Neural cell (in vitro differentiated cells): ENCODE results near the gene EIF2B2. TPM values are rescaled to one million over a fixed set of nuclear protein-coding genes. Genes with fewer than 3 reads are reported as not detected.

Experiments
- H2AFZ ChIP-seq: fragments of 200-600, 300-800 bp; sonication (generic), shearing (Covaris generic); 2 replicates; pipeline ENCODE4 v1.6.0; 2014; ENCODE audit warnings: low read depth, mild to moderate bottlenecking, antibody characterized with exemption, low read length, moderate library complexity
- H3F3A ChIP-seq: fragments of 200-600 bp; shearing (Covaris generic); 2 replicates; pipeline ENCODE4 v1.6.1; 2016; ENCODE audit warnings: mild to moderate bottlenecking, moderate library complexity, mixed read lengths, antibody characterized with exemption, low read length; ENCODE audit not compliant: insufficient read depth, poor library complexity, severe bottlenecking
- H3K27ac ChIP-seq: fragments of 200-600, 300-800 bp; sonication (generic), shearing (Covaris generic); 2 replicates; pipeline ENCODE4 v1.5.1; 2014; ENCODE audit warnings: mild to moderate bottlenecking, low read length, moderate library complexity
- H3K27me3 ChIP-seq: fragments of 300-800, 200-600 bp; sonication (generic), shearing (Covaris generic); 2 replicates; pipeline ENCODE4 v1.6.0; 2014; ENCODE audit warnings: mild to moderate bottlenecking, low read depth, low read length, moderate library complexity; ENCODE audit not compliant: insufficient read depth
- H3K36me3 ChIP-seq: fragments of 300-800, 200-600 bp; sonication (generic), shearing (Covaris generic); 2 replicates; pipeline ENCODE4 v1.5.1; 2014; ENCODE audit warnings: mild to moderate bottlenecking, antibody characterized with exemption, low read length, moderate library complexity; ENCODE audit not compliant: insufficient read depth
- H3K4me2 ChIP-seq: fragments of 300-800, 200-600 bp; sonication (generic), shearing (Covaris generic); 2 replicates; pipeline ENCODE4 v1.6.0; 2014; ENCODE audit warnings: mild to moderate bottlenecking, low read length
- H3K4me3 ChIP-seq: fragments of 300-800, 200-600 bp; sonication (generic), shearing (Covaris generic); 2 replicates; pipeline ENCODE4 v1.5.1; 2014; ENCODE audit warnings: mild to moderate bottlenecking, low read length, moderate library complexity
- H3K79me2 ChIP-seq: fragments of 200-600 bp; shearing (Covaris generic); replicated peaks from 2 replicates; pipeline ENCODE4 v1.6.0; 2014; ENCODE audit warnings: mild to moderate bottlenecking, low read length, moderate library complexity; ENCODE audit not compliant: insufficient read depth
- H3K9ac ChIP-seq: fragments of 300-800, 200-600 bp; sonication (generic), shearing (Covaris generic); 2 replicates; pipeline ENCODE4 v1.6.1; 2016; ENCODE audit warnings: mild to moderate bottlenecking, low read length, mixed read lengths
- H3K9me2 ChIP-seq: fragments of 200-600 bp; shearing (Covaris generic); 2 replicates; pipeline ENCODE4 v1.6.1; 2016; ENCODE audit warnings: mild to moderate bottlenecking, low read length, mixed read lengths; ENCODE audit not compliant: insufficient read depth
- H3K9me3 ChIP-seq: fragments of 200-600, 300-800 bp; sonication (generic), shearing (Covaris generic); 2 replicates; pipeline ENCODE4 v1.6.1; 2016; ENCODE audit warnings: mild to moderate bottlenecking, mixed run types, low read length, moderate library complexity, mixed read lengths
- H4K20me1 ChIP-seq: fragments of 200-600 bp; shearing (Covaris generic); 2 replicates; pipeline ENCODE4 v1.6.1; 2016; ENCODE audit warnings: mild to moderate bottlenecking, mixed run types; ENCODE audit not compliant: insufficient read depth
- EP300 ChIP-seq: fragments of 450-650 bp; conservative IDR thresholded peaks from 2 replicates; pipeline ENCODE4 v1.6.1; 2014; ENCODE audit warnings: antibody characterized with exemption, mild to moderate bottlenecking, moderate library complexity; ENCODE audit not compliant: poor library complexity, severe bottlenecking
- EZH2 ChIP-seq: fragments of 200-600, 300-800 bp; shearing (Covaris generic), sonication (generic); IDR thresholded peaks from 2 replicates; pipeline ENCODE4 v1.6.1; 2014; ENCODE audit warnings: antibody characterized with exemption, low read length, borderline replicate concordance, mild to moderate bottlenecking; ENCODE audit not compliant: insufficient read depth, poor library complexity, severe bottlenecking
- MXI1 ChIP-seq: fragments of 450-650 bp; conservative IDR thresholded peaks from 2 replicates; pipeline ENCODE4 v1.6.1; 2014; ENCODE audit warnings: antibody characterized with exemption, mild to moderate bottlenecking; ENCODE audit not compliant: poor library complexity, severe bottlenecking
- POLR2AphosphoS5 ChIP-seq: IDR thresholded peaks from 2 replicates; pipeline ENCODE4 v1.6.1; 2012
- RAD21 ChIP-seq: fragments of 450-650 bp; conservative IDR thresholded peaks from 2 replicates; pipeline ENCODE4 v1.6.1; 2014; ENCODE audit warnings: antibody characterized with exemption, mild to moderate bottlenecking, moderate library complexity
- SMC3 ChIP-seq: fragments of 450-650 bp; conservative IDR thresholded peaks from 2 replicates; pipeline ENCODE4 v1.6.1; 2014; ENCODE audit warnings: antibody characterized with exemption, mild to moderate bottlenecking, moderate library complexity; ENCODE audit not compliant: poor library complexity
- TAF1 ChIP-seq: IDR thresholded peaks from 2 replicates; pipeline ENCODE4 v1.6.1; 2012; ENCODE audit warnings: low read depth
- polyA plus RNA-seq: library from polyadenylated mRNA; depleted of rRNA; stranded (reverse); fragments of >200 nt; gene quantifications from 2 replicates; pipeline ENCODE4 v1.2.3, GENCODE V29; 2014
- TF ChIP-seq, protein P1 (sequence below): IDR thresholded peaks from 2 replicates; pipeline ENCODE4 v1.6.1; 2012; ENCODE audit warnings: borderline replicate concordance
- TF ChIP-seq, protein P2 (sequence below): fragments of 450-650 bp; IDR thresholded peaks from 2 replicates; pipeline ENCODE4 v1.5.1; 2014; ENCODE audit warnings: antibody characterized with exemption, mild to moderate bottlenecking, moderate library complexity; ENCODE audit not compliant: poor library complexity, severe bottlenecking

EIF2B2 gene
- polyA plus RNA-seq, 1 donor from 2014 or later, result 43.1 TPM

DNA sequence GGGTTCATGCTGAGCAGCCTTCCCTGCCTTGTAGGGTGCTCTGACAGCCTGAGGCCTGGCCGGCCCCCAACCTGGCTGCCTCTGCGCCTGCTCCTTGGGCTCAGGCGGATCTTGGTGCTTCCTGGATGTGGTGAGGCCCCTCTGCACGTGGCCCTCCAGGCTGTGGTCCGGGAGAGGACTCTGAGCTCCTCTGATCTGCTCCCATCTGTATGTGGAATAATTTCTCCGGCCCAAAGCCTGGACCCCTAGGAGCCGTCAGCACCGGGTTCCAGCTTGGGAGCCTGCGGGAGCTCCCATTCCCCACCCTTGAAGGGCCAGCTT lies 21.3 kb upstream of the EIF2B2 start:
- no peaks in the 10 kb centered on the region for H4K20me1 ChIP-seq
- no peak overlapping the region for H3K9ac ChIP-seq
- H3K4me2 ChIP-seq, result no peak overlapping the region
- no peaks in the 10 kb centered on the region for H3K9me3 ChIP-seq
- H3K27me3 ChIP-seq, result no peaks in the 10 kb centered on the region
- TF ChIP-seq POLR2AphosphoS5, result no peak
- no peak for TF ChIP-seq EP300
- TF ChIP-seq, protein P1, sequence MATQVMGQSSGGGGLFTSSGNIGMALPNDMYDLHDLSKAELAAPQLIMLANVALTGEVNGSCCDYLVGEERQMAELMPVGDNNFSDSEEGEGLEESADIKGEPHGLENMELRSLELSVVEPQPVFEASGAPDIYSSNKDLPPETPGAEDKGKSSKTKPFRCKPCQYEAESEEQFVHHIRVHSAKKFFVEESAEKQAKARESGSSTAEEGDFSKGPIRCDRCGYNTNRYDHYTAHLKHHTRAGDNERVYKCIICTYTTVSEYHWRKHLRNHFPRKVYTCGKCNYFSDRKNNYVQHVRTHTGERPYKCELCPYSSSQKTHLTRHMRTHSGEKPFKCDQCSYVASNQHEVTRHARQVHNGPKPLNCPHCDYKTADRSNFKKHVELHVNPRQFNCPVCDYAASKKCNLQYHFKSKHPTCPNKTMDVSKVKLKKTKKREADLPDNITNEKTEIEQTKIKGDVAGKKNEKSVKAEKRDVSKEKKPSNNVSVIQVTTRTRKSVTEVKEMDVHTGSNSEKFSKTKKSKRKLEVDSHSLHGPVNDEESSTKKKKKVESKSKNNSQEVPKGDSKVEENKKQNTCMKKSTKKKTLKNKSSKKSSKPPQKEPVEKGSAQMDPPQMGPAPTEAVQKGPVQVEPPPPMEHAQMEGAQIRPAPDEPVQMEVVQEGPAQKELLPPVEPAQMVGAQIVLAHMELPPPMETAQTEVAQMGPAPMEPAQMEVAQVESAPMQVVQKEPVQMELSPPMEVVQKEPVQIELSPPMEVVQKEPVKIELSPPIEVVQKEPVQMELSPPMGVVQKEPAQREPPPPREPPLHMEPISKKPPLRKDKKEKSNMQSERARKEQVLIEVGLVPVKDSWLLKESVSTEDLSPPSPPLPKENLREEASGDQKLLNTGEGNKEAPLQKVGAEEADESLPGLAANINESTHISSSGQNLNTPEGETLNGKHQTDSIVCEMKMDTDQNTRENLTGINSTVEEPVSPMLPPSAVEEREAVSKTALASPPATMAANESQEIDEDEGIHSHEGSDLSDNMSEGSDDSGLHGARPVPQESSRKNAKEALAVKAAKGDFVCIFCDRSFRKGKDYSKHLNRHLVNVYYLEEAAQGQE, result no peak
- no peak for TF ChIP-seq RAD21
- no peak for TF ChIP-seq SMC3
- no peak for TF ChIP-seq EZH2
- no peak for TF ChIP-seq TAF1
- TF ChIP-seq, protein P2, sequence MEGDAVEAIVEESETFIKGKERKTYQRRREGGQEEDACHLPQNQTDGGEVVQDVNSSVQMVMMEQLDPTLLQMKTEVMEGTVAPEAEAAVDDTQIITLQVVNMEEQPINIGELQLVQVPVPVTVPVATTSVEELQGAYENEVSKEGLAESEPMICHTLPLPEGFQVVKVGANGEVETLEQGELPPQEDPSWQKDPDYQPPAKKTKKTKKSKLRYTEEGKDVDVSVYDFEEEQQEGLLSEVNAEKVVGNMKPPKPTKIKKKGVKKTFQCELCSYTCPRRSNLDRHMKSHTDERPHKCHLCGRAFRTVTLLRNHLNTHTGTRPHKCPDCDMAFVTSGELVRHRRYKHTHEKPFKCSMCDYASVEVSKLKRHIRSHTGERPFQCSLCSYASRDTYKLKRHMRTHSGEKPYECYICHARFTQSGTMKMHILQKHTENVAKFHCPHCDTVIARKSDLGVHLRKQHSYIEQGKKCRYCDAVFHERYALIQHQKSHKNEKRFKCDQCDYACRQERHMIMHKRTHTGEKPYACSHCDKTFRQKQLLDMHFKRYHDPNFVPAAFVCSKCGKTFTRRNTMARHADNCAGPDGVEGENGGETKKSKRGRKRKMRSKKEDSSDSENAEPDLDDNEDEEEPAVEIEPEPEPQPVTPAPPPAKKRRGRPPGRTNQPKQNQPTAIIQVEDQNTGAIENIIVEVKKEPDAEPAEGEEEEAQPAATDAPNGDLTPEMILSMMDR, result no peak
- TF ChIP-seq MXI1, result no peak
- H2AFZ ChIP-seq, result no peak overlapping the region
- no peak overlapping the region for H3K27ac ChIP-seq
- H3K79me2 ChIP-seq, result no peaks in the 10 kb centered on the region
- H3K9me2 ChIP-seq, result no peaks in the 10 kb centered on the region
- H3K36me3 ChIP-seq, result no peaks in the 10 kb centered on the region
- no peak overlapping the region for H3K4me3 ChIP-seq
- no peaks in the 10 kb centered on the region for H3F3A ChIP-seq

DNA sequence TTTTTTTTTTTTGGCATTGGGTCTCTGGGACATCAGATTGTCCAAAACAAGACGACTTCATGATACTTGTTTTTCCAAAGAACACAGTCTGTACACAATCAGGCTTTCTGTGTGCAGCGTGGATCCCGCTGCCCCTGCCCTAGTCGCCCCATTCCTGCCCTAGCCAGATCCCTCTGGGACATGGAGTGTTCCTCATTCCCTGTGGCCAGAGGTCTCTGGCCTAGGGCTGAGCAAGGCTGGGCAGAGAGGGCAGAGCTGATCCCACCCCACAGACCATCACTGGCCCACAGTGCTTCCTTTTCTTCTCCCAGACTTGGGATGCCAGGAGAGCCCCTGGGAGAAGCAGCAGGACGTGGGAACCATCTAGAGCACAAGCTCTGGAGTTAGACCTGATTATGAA lies 20.9 kb upstream of the EIF2B2 start:
- Histone ChIP-seq H3K4me2 (no peak overlapping the region), H2AFZ (no peak overlapping the region)
- TF ChIP-seq, protein P2, result no peak
- no peak for TF ChIP-seq SMC3
- TF ChIP-seq, protein P1, result no peak
- no peak for TF ChIP-seq MXI1
- no peak for TF ChIP-seq TAF1
- TF ChIP-seq EP300, result no peak
- TF ChIP-seq EZH2, result no peak
- TF ChIP-seq POLR2AphosphoS5, result no peak
- TF ChIP-seq RAD21, result no peak

More for the DNA sequence above, 20.9 kb upstream of the EIF2B2 start:
- Histone ChIP-seq H4K20me1 (no peaks in the 10 kb centered on the region), H3K9me2 (no peaks in the 10 kb centered on the region), H3K36me3 (no peaks in the 10 kb centered on the region), H3K79me2 (no peaks in the 10 kb centered on the region), H3F3A (no peaks in the 10 kb centered on the region), H3K9ac (no peak overlapping the region), H3K27ac (no peak overlapping the region), H3K4me3 (no peak overlapping the region), H3K9me3 (no peaks in the 10 kb centered on the region), H3K27me3 (no peaks in the 10 kb centered on the region)
